ENCODE measurements around the gene HPSE2.
"Not testable (repeated sequence)": the region's sequence is repeated elsewhere in the genome, so short reads cannot be mapped to it uniquely, and the experiment has no call there.

HPSE2 gene

DNA sequence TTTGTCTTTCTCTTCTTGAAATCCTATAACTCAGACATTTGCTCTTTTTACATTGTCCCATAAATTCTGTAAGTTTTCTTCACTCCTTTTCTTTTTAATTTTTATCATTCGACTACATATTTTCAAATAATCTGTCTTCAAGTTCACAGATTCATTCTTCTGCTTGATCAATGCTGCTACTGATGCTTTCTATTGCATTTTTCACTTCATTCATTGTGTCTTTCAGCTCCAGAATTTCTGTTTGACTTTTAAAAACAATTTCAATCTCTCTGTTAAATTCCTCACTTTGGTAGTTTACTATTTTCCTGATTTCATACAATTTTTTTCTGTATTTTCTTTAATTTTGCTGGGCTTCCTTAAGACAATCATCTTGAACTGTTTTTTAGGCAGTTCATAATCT lies 230.4 kb downstream of the HPSE2 start:
- DNase-seq (ENCODE audit: low read depth), result no peak

DNA sequence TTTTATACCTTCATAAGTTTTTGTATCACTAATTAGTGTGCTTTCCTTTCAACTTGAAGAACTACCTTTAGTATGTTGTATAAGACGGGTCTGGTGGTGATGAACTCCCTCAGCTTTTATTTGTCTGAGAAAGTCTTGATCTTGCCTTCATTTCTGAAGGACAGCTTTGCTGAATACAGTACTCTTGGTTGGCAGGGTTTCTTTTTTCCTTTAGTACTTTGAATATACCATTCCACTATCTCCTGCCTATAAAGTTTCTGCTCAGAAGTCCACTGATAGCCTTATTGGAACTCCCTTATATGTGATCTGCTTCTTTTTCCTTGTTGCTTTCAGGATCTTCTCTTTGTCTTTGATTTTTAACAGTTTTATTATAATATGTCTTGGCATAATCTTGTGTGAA lies 230.9 kb downstream of the HPSE2 start:
- no peak for DNase-seq (ENCODE audit: low read depth)

GRCh38 chr10:99002392-99002791 lies 233.3 kb downstream of the HPSE2 start:
- DNase-seq (ENCODE audit: low read depth), result no peak

- DNase-seq (ENCODE audit: low read depth), result no peak
Observed at GRCh38 chr10:98997596-98997995, 238.1 kb downstream of the HPSE2 start.

GRCh38 chr10:98994030-98994429 lies 241.6 kb downstream of the HPSE2 start:
- no peak for DNase-seq (ENCODE audit: low read depth)

DNA sequence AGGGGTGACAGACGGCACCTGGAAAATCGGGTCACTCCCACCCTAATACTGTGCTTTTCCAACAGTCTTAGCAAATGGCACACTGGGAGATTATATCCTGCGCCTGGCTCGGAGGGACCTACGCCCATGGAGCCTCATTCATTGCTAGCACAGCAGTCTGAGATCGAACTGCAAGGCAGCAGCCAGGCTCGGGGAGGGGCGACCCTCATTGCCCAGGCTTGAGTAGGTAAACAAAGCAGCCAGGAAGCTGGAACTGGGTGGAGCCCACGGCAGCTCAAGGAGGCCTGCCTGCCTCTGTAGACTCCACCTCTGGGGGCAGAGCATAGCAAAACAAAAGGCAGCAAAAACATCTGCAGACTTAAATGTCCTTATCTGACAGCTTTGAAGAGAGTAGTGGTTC lies 251.9 kb downstream of the HPSE2 start:
- DNase-seq (ENCODE audit: low read depth), result not testable (repeated sequence)

GRCh38 chr10:98980353-98980752 lies 255.3 kb downstream of the HPSE2 start:
- DNase-seq (ENCODE audit: low read depth), result no peak

DNA sequence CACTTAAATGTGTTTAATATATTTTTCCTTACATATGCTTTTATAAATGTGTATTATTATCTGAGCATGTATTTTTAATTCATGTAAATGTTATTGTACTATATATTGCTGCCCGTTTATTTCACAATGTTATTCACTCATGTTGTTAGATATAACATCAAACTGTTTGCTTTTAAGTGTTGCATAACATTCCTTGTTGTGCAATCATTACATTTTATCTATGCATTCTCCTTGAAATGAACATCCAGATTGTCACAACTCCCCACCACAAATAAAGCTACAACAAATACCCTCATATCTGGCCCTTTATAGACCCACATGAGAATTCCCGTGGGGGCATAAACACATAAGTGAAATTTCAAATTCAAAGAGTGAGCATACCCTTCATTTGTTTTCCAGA lies 264.2 kb downstream of the HPSE2 start:
- no peak for DNase-seq (ENCODE audit: low read depth)

DNA sequence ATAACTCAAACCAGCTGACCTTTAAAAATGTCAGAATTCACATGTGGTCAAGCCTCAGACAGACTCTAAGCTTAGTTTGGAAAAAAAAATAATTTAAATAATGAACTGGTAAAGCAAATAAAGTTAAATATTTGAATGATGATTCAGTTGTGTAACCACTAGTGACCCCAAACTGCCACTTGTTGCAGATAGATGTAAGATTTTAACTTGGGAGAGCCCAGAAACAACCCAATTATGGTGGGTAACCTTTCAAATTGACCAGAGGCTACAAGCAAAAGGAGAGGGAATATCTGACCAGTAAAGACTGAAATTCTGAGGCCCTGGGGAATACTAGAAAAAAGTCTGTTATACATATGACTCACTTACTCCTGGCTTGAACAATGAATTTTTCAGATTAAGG lies 268.1 kb downstream of the HPSE2 start:
- DNase-seq (ENCODE audit: low read depth), result peak; percentile 41

- no peak for DNase-seq (ENCODE audit: low read depth)
Observed at GRCh38 chr10:98963608-98964007, 272.0 kb downstream of the HPSE2 start.

DNA sequence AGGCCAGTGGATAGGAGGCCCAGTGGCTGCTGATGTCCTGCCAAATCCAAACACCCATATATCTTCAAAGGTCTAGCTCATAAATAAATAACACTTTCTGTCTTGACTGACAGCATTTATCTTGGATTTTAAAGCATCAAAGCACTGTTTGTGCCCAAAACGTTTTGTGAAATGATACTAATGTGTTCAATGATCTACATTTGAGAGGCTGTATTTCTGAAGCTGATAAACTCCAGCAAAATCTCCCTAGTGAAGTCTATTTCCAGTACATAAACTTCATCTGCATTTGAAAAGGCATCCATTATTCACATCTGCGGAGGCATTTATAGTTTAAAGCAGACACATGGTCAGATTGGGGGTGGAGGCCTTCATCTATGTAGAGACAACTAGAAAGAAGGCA lies 276.3 kb downstream of the HPSE2 start:
- no peak for DNase-seq (ENCODE audit: low read depth)

DNA sequence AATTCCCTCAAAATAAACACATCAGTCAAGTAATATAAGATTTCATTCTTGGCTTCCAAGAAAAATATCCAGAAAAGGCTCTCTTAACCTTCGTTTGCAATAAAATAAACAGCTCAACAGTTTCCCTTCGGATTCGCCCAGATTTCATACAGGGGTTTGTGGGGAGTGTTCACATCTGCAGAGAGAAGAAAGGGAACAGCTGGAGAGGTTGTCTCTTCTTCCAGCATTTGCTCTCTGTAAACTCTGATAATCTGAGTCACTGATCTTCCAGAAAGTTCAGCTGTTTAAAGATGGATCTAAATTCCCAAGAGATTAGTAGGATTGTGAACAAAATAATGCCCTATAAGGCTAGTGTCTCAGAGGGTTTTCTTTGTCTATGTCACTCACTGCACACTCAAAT lies 277.9 kb downstream of the HPSE2 start:
- peak; percentile 6 for DNase-seq (ENCODE audit: low read depth)

GRCh38 chr10:98956576-98957260 lies 278.9 kb downstream of the HPSE2 start:
- peak; percentile 27 for DNase-seq (ENCODE audit: low read depth)

GRCh38 chr10:98953251-98953650 lies 282.4 kb downstream of the HPSE2 start:
- DNase-seq (ENCODE audit: low read depth), result no peak

GRCh38 chr10:98951269-98952000 lies 284.2 kb downstream of the HPSE2 start:
- no peak for DNase-seq (ENCODE audit: low read depth)

DNA sequence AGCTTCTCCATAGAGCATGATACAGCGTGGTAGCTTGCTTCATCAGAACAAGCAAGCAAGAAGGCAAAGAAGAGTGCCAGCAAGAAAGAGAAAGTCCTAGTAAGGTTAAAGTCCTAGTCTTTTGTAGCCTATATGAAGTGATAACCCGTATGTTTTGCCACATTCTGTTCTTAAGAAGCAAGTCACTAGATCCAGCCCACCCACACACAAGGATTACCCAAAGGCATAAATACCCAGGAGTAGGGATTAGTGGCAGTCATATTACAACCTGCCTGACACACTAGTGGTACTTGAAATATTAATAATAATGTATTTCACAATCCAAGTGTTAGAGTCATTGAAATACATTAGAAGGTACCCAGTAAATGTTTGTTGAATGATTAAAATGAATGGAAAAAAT lies 285.5 kb downstream of the HPSE2 start:
- DNase-seq (ENCODE audit: low read depth), result no peak

DNA sequence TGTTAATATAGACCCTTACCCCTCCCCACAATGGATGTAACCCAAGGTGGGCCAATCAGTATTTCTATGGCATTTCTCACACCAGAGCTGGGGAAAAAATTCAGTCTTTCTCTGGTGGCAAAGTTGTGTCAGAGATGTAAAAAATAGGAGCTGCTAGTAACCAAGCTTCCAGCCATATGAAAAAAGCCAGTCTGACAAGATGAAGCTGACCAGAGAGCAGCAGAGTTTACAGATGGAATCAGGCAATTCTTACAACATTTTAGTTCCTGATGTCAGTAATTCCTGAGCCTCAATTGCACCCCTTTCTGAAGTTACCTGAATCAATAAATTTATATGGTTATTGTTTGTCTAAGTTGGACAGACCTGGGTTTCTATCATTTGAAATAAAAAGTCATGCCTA lies 286.3 kb downstream of the HPSE2 start:
- DNase-seq (ENCODE audit: low read depth), result no peak

- DNase-seq (ENCODE audit: low read depth), result no peak
Observed at GRCh38 chr10:98943681-98944080, 292.0 kb downstream of the HPSE2 start.

DNA sequence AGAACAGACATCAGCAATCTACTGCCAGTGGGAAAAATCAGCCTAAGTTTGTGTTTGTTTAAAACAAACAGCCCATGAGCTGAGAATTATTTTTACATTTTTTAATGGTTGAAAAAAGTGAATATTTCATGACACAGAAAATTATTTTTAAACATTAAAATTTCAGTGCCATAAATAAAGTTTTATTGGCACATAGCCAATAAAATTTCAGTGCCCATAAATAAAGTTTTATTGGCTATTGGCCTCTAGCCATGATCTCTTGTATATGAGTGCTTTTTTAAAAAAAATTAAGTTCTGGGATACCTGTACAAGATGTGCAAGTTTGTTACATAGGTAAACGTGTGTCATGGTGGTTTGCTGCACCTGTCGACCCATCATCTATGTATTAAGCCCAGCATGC lies 305.9 kb downstream of the HPSE2 start:
- DNase-seq (ENCODE audit: low read depth), result no peak

DNA sequence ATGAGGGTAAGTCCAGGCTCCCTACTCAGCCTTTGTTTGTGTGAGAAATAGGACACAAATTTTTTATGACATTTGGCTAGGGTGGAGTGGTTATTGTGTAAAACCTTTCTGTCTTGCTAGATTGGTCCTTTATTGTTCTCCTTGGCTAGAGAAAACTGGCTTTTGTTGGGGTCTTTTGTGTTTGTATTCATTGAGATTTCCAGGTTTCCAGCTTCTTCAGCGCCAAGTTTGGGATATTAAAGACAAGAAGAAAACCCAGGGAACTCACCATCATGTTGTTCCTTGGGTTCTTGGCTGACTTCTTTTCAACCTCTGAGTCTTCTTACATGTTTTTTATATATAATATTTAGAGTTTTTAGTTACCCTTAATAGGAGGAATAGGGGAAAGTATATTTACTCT lies 310.0 kb downstream of the HPSE2 start:
- DNase-seq (ENCODE audit: low read depth), result no peak

GRCh38 chr10:98924526-98924925 lies 311.1 kb downstream of the HPSE2 start:
- no peak for DNase-seq (ENCODE audit: low read depth)

DNA sequence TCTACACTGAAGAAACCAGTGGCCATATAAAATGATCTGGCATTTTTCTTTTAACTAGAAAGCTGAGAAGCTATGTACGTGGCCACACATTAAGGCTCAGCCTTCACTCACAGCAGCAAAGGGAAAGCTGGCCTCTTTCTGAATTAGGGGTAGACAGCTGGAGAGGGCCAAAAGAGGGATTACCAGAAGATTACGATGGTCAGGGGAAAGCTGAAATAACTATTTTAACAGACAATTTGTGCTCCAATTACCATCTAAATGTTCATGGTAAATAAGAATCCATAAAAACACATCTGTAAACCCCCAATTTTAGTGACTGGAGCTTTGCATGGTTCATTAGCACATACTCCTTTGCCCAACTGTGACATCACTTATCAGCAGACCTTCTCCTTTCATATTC lies 314.3 kb downstream of the HPSE2 start:
- no peak for DNase-seq (ENCODE audit: low read depth)

DNA sequence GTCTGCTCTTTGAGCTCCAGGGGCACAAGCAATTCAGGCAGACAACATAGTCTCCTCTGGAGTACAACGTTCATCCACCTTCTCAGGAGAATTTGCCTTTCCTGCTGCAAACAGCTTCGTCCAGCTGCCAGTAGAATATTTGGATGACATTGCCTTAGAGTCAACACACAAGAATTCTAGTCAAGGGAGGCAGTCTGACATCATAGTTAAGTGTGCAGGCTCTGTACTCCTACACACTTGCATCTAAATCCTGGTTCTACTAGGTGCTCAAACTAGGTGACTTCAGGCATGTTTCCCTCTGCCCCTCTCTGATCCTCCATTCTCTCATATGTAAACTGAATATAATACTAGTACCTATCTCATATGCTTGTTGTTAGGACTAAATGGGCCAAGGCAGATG lies 314.8 kb downstream of the HPSE2 start:
- DNase-seq (ENCODE audit: low read depth), result no peak

GRCh38 chr10:98920360-98920759 lies 315.3 kb downstream of the HPSE2 start:
- DNase-seq (ENCODE audit: low read depth), result no peak

Data from fibroblast of gingiva (primary cell).